Activated effector memory CD4-positive, alpha-beta T cell treated with Interleukin-2 at 50 U/mL for 16 hours (primary cell): ENCODE results near the gene CLEC11A.

Experiments used
- DNase-seq: peaks from one replicate; pipeline ENCODE4 v3.0.0-alpha.2; 2020

Gene CLEC11A

DNA sequence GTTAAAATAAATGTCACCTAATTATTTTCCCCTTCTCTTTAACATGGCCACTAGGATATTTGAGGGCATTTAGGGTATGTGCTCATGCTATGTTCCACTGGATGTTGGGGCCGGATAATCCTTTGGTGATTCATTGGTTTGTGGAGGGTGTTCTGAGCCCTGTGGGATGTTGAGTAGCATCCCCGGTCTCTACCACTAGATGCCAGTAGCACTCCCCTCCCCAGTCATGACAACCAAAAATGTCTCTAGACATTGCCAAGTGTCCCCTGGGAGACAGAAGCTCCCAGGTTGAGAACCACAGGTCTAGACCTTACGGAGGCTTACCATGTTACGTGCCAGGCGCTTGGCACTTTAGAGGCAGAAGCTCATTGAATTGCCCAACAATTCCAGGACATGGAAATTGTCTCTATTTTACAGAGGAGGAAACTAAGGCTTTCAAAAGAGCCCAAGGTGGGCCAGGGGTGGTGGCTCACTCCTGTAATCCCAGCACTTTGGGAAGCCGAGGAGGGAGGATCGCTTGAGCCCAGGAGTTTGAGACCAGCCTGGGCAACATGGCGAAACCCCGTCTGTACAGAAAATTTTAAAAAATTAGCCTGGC lies 17.6 kb upstream of the CLEC11A start:
- no peak for DNase-seq

DNA sequence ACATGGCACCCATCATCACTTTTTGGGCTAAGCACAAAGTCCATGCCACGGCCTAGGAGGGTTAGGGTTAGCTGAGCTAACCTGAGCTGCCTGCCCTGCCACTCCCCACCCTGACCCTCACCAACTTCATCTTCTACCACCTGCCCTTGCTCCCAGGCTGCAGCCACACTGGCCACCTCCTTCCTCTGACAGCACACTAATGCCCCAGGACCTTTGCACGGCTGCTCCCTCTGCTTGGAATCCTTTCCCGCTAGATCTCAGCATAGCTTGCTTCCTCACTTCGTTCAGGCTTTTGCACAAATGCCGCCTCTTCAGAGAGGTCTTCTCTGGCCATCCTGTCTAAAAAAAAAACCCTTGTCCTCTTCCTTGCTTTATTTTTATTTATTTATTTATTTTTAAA lies 16.8 kb upstream of the CLEC11A start:
- DNase-seq, result no peak

DNA sequence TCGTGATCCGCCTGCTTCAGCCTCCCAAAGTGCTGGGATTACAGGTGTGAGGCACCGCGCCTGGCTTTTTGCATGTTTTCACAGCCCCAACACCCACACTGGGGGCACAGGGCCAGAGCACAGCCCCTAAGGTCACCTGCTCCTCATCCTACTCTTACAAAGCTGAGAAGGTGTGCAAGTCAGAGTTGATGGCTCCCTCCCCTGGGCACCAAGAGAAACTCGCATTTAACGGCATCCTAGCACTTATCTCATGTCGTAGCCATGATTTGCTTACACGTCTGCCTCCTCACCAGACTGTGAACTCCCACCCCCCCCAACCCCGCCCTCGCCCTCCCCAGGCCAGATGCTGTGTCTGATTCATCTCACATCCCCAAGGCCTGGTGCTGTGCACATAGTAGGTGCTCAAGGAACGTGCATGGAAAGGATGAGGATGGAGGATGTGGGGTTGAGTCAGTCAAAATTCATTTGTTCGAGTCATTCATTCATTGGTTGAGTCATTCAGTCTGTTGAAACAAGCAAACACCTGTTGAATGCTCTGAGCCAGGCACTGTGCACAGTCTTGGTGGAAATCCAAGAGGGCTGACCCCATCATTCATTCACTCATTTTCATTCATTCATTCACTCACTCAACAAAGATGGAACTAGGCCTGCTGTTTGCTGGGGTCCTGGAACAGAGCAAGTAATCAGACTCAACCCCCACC lies 14.8 kb upstream of the CLEC11A start:
- no peak for DNase-seq

DNA sequence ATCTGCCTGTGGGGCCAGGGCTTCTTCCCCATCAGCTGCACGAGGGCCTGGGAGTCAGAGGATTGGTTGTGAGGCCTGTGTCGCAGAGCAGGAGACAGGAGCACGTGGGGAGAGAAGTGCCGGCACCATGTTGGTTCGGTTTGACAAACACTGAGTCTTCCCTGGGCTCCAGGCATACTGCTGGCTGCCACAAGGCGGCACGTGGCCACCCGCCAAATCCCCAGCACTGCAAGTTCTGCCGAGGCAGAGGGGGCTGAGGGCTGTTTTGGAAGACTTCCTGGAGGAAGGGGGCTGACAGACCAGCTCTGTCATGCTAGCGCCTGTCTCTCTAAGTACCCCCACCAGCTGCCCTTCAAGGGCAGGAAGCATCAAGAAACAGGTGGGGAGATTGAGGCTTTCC lies 13.1 kb upstream of the CLEC11A start:
- DNase-seq, result no peak

DNA sequence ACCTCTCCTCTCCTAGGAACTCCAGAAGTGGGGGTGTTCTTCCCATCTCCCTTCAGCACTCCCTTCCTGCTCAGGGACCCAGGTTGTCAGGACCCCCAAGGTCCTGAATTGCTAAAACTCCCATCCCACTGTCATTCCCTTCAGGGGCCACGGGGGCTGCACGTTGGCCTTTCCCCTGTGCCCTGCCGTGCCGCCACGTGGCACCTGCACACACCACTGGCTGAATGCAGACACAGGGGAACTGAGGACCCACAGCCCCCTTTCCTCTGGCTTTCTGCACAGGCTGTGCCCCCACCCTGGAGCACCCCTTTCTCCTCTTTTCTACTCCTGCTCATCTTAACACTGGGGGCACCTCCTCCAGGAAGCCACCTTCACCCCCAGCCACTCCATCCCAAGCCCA lies 12.6 kb upstream of the CLEC11A start:
- DNase-seq, result no peak

DNA sequence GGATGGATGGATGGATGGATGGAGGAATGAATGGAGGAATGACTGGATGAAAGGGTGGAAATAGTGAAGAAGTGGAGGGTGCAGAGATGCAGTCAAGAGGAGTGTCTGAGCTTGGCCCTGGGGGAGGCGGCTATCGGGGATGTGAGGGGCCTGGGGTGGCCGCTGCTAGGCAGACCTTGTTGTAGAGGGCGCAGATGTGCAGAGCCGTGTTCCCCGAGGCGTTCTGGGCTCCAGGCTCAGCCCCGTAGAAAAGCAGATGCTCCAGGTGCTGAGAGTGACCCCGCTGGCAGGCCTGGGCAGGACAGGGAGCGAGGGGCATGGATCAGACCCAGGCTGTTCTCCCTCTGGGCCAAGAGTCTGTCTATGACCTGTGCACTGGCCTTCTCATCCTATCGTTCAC lies 12.0 kb upstream of the CLEC11A start:
- no peak for DNase-seq

DNA sequence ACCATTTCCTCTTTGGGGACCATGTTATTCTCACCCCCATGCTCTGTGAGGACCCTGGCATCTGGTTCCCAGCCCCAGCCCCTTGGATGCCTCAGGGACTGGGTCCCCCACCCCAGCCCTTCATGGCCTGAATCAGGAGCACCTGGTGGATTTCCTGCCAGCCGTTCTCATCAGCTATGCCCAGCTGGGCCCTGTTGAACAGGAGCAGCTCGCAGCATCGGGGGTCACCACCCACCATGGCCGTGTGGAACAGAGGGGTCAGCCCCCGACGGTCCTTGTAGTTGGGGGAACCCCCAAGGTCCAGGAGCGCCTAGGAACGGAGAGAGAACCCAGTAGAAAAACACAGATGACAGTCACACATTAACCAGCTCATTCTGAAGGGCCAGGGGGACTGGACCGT lies 11.4 kb upstream of the CLEC11A start:
- no peak for DNase-seq

DNA sequence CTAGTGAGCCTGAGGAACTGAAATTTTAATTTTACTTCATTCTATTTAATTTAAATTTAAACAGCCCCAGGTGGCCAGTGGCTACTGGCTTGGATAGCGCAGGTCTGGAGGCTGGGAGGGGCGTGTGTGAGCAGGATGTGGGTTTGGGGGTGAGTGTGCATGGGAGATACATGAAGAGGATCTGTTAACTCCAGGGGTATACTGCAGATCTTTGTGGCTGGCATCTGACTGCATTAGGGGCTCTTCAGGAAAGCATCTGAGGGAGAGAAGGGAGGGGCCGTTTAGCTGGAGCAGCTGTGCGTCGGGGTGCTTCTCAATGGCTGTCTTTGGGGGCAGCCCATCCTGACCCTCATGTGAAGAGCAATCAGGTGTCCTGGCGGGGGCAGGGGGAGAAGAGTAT lies 10.3 kb upstream of the CLEC11A start:
- DNase-seq, result no peak

DNA sequence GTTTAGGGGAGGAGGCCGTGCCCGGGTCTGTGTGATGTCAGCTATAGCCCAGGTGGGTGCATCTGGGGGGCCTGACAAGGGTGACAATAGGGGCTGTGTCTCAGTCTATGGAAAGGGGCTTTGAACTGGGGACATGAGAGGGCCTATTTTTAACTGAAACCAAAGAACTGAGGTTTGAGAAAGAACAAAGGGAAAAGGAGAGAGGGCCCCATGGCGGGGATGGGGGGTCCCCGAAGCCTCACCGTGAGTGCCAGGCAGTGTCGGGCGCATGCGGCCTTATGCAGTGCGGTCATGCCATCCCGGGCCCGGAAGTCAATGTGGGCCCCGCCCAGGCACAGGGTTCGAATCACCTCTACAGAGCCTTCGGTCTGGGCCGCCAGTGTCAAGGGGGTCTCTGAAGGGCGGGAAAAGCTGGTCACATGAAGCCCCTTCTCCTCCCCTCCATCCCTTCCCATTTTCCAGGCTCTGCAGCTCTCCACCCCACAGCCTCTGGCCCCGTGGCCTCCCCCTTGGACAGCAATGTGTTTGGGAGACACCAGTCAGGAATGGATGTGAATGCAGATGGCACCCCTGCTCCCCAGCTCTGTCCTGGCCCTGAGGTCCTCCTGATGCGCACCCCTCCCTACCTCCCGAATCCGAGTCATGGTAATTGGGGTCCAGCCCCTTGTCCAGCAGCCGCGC lies 9.5 kb upstream of the CLEC11A start:
- DNase-seq, result no peak

DNA sequence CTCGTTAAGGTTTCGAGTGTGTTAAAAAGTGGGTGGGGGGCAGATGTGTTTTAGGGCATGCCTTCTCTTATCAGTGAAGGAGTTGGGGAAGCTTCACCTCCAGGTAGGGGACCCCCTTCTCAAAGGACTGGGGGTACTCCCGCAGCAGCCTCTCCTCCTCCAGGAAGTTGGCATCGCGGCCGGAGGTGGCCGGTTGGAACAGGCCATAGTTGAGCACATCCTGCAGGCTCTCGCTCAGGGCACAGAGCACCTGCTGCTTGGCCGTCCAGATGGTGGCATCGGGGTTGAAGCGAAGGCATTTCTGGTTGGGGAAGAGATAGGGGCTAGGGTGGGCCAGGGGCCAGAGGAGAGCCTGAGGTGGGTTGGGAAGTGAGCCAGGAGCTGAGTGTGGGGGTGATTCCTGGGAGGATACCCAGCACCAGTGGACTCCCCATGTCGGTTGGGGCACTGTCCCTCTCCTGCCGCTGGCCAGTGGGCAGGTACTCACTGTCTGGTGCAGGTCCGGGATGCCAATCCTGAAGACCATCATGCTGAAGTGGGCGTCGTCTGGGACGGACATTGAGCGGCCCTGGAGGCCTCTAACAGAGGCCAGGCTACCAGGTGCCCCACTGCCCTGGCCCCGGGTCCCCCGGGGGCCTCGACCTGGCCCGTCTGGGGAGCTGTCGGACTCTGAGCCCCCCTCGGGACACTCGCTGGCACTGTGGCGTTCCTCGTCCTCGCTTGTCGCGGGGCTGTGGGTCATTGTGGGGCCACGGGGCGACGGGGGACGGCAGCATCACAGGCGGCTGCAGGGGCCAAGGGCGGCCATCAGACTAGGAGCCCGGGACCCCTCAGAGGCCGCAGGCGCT lies 6.8 kb upstream of the CLEC11A start:
- DNase-seq, result no peak

DNA sequence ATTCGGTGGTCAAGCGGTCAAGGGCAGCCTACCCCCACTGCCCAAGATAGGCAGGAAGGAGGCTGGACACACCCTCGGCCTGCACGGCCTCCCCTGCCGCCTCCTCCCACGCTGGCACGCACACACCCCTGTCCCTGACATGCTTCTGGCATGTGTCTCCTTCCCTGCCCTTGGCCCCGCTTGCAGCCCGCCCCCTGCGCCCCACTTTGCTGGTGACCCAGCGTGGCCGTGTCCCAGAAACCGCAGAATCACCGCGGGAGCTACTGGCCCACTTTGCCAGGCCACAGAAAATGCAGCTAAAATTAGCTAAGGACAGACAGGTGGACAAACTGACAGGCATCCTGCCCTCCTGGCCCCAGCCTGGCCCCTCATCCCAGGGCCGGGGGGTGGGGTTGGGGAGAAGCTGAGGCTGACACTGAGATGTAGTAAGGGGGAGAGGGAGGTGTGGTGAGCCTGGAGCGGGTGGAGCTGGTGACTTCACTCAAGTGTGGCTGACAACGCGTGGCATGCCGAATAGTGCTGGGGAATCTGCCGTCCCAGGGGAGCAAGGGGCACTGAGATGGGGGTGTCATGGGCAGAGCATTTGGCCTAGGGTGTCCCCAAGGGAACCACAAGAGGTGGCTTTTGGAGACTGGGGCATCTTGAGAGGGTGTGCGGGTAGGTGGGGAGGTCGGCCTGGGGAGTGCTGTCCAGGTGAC lies 6.0 kb upstream of the CLEC11A start:
- no peak for DNase-seq

DNA sequence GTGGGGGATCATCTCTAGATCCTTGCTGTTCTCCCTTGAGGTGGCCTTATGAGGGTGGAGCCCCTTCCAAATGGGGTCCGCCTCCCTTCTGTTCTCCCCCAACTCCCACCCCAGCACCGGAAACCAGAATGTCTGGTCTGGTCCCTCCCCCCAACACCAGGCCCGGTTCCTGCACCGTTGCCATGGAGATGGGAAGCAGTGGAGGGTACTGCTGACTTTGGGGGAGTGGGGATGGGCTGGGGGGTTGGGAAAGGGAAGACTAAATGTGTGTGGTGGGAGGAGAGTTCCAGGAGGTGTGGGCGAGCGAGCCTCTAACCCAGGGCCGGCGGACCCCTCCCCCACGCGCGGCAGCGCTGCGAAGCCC lies 5.3 kb upstream of the CLEC11A start:
- DNase-seq, result no peak

DNA sequence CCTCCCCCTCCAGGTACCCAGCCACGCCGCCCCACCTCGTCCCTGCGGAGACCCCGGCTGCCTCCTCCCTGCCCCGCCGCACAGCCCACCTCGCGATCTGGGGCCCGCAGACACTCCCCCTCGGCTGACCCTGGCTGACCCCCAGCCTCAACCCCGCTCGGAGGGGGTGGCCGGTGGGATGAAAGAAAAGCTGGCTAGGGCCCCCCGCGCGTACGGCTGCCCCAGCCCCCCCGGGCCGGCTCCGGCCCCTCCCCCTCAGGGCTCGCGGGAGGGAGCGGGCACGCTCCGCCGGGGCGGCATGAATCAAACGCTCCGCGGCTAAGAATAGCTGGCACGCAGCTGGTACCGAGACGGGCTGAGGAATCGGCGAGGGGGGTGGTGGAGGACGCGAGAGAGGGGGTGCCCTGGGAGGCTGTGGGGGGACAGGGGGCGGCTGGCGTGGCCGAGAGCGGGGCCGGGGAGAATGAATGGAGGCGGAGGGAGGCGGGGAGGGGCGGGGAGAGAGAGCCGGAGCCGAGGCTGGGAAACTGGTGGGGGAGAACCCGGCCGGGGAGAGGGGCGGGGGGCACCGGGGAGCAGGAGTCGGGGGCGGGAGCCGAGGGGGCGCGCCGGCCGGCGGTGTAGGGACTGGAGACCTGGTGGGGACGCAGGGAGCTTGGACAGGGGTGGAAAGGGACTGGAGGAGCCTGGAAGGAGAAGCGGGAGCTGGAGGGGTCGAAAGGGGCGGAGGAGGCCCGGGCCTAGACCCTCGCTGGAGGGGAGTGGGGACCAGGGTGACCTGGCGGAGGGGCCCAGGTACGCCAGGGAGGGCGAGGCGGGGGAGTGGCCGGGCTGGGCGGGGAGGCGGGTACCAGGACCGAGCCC lies 4.7 kb upstream of the CLEC11A start:
- DNase-seq, result no peak

DNA sequence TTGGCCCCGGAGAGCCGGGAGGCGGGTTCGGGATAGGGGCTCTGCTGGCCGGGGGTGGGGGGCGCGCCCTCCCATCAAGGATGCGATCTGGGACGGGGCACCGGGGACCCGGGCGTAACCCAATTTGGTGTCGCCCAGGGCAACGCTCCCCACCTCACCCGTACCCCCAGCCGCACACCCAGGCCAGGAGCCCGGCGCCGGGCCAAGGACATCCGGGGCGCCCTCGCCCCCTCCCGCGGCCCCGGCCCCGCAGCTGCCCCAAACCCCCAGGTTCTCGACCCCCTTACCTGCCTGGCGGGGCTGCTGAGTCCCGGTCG lies 4.1 kb upstream of the CLEC11A start:
- no peak for DNase-seq

DNA sequence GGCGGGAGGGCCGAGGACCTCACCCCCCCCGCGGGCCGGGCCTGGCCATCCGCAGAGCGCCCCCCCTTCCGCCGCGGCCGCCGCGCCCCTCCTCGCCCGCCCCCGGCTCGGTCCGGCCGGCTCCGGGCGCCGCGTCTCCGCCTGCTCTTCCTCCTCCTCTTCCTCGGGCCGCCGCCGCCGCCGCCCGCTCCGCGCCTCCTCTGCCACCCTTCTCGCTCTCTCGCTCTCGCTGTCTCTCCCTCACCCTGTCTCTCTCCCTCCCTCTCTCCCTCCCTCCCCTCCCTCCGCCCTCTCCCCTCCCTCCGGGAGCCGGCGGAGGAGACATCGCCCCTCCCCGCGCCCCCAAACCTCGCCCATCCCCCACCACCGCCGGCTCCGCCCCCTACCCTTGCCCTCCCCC lies 3.6 kb upstream of the CLEC11A start, which contains the start of gene SHANK1:
SHANK1 (minus strand) TSS at position 237 of the 400 bp plus-strand sequence. CDS start 2,883 bp downstream, outside the sequence.
- no peak for DNase-seq

DNA sequence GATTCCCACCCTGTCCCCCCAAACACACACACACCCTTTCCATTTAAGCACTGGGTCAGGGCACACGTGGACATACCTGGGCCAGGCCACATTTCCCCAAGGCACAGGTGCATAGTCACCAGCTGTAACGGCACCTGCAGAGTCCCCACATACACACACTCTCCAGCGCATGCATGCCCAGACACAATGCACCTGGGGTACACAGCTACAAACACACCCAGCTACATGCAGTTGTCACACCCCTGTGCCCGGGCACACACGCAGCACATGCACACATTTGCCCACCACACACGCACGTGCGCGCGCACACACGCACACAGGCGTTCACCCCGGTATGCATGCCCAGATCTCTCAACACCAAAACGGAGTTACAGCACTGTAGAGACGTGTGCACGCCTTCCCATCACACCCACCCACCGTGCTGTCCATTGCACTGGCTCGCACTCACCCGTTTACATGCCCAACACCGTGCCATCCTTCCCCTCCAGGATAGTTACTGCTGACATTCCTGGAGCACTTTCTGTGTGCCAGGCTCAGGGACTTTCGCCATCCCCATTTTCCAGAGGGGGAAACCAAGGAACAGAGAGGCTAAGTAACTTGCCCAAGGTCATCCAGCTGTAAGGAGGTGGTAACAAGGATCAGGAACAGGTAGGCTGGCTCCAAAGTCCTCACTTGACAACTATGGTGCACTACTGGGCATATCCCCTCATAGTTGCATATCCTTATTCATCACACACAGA lies 2.8 kb upstream of the CLEC11A start:
- DNase-seq, result no peak

DNA sequence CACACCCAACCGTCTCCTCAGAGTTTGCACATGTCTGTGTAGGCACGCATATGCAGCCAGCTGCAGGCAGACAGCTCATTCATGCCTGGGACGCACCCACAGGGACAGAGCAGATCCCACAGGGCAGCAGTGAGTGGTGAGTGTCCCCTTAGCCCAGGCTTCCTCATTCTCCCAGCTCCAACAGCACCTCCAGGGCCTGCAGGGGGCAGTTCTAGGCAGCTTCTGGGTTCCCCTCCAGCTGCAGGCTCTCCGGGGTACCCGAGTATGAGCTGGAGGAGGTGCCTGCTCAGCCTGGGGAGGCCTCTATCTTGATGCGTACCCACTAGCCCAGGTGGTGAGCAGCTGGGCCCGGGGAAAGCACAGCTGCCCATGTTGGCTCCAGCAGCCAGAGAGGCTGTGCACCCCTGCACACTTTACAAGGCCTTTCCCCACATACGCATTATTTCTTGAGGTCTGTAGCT lies 2.2 kb upstream of the CLEC11A start:
- DNase-seq, result no peak

DNA sequence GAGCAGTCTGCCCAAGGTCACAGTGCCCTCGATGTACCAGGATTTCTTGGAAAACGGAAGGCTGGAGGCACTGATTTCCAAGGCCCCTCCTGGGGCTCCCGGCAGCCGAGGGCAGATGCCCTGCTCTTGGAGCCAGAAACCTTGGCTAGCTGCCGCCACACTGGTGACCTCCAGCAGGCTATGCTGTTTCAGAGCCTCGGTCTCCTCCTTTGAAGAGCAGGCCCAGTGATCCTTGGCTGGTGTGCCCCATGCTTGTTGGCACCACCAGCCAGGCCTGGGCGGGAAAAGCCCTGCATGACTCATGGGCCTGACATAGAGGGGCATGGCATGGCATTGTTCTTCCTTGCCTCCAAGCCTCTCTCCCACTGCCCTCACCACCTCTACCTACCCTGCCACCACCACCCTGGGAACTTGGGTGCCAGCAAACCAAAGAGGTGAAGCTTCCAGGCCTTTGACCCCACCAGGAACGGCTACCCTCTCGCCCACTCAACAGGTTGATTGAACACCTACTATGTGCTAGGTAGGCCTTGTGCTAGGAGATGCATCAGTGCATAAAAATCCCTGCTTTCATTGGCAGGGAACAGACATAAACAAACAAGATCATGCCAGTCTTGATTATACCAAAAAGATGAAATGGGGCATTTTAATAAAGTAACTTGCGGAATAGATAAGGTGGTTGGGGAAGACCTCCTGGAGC lies 1.6 kb upstream of the CLEC11A start:
- DNase-seq, result no peak

DNA sequence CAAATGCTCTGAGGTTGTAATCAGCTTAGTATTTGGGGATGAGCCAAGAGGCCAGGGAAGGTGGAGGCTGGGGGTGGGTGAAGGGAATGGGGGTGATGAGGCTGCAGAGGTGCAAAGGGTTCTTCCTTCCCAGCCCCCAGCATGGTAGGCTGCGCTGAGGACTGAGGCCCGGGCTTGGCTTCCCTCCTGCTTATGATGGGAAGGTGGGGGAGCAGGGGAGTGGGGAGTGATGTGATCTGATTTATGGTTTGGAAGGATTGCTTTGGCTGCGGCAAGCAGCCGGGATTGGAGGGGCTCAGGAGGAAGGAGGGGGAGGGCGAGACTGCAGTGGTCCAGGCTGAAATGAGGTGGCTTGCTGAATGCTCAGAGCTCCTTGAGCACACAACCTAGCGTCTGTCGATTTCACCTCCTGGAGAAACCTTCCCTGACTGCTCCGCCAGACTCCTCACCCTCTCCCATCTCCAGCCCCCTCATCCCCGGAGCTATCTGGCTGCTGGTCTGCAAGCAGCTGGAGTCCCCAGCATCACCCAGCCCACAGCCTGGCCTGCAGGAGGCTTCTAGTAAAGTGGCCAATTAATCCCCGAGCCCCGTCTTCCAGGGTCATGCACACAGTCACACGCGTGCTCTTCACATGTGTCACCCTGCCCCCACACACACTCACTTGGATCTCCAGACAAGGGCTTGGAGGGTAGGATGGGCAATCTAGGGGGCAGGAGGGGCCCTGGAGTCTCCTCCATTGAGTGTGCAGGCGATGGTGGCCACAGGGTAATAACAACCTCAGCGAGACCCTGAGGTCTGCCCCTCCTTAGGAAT lies 757 bp upstream of the CLEC11A start:
- DNase-seq, result no peak
